ENCODE measurements around the gene ZBTB9.
"Not testable (repeated sequence)": the region's sequence is repeated elsewhere in the genome, so short reads cannot be mapped to it uniquely, and the experiment has no call there.

The ZBTB9 gene

DNA sequence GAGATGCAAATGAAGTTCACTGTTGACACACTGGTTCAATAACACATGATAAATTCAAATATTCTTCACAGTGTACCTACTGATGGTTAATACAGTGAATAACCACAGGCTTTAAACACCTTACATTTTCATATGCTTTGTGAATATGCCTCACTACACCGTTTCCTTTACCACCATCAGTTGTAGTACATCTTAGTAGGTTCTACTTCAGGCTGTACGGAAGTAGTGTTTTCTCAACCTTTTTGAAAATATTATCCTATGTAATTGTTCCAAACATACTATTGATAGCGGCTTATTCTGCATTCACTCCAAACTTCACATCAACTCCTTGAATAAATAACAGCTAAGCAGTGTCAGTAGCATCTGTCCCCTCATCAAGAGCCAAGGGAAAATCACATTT lies 15.3 kb downstream of the ZBTB9 start:
- DNase-seq: no peak

DNA sequence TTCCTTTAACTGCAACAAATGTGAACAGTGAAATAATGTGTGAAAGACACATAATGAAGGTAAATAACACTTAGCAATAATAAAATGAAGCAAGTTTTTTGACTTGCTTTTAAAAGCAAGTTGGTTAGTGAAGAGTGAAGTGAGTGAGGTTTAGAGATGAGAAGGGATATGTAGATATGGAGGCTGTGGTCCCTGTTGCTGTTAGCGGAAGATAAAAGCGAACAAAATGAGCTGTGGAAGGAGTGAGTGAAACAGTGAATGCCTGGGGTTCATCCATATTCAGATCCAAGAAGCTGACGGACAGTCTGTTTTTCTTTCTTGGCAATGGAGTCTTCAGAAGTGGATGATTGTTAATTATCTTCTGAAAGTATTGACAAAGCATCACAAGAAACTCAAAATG lies 23.5 kb downstream of the ZBTB9 start:
- no peak for DNase-seq

DNA sequence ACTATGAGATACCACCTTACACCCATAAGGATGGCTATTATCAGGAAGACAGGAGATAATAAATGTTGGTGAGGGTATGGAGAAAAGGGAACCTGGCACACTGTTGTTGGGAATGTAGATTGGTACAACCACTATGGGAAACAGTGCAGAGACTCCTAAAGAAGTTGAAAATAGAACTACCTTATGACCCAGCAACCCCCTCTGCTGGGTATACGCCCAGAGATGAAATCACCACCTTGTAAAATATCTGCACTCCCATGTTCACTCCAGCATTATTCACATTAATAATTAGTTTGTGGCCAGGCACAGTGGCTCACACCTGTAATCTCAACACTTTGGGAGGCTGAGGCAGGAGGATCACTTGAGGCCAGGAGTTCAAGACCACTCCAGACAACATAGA lies 26.8 kb downstream of the ZBTB9 start:
- DNase-seq: no peak

DNA sequence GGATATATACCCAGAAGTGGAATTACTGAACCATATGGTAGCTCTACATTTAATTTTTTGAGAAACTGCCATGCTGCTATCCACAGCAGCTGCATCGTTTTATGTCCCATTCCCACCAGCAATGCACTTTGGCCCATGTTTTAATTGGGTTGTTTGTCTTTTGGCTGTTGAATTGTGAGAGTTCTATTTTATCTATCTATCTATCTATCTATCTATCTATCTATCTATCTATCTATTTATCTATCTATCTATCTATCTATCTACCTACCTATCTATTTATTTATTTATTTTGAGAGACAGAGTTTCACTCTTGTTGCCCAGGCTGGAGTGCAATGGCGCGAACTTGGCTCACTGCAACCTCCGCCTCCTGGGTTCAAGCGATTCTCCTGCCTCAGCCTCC lies 28.2 kb downstream of the ZBTB9 start:
- not testable (repeated sequence) for DNase-seq

DNA sequence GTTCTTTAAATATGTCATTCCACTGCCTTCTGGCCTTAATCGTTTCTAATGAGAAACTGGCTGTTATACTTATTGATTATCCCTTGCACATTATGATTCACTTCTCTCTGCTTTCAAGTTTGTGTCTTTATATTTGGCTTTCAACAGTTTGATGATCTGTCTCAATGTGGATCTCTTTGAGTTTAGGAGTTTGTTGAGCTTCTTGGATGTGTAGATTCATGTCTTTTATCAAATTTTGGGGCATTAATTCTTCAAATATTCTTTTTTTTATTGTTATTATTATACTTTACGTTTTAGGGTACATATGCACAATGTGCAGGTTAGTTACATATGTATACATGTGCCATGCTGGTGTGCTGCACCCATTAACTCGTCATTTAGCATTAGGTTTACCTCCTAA lies 29.3 kb downstream of the ZBTB9 start:
- no peak for DNase-seq

DNA sequence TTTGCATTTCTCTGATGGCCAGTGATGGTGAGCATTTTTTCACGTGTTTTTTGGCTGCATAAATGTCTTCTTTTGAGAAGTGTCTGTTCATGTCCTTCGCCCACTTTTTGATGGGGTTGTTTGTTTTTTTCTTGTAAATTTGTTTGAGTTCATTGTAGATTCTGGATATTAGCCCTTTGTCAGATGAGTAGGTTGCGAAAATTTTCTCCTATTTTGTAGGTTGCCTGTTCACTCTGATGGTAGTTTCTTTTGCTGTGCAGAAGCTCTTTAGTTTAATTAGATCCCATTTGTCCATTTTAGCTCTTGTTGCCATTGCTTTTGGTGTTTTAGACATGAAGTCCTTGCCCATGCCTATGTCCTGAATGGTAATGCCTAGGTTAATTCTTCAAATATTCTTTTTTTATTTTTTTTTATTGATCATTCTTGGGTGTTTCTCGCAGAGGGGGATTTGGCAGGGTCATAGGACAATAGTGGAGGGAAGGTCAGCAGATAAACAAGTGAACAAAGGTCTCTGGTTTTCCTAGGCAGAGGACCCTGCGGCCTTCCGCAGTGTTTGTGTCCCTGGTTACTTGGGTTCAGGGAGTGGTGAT lies 30.4 kb downstream of the ZBTB9 start:
- not testable (repeated sequence) for DNase-seq

DNA sequence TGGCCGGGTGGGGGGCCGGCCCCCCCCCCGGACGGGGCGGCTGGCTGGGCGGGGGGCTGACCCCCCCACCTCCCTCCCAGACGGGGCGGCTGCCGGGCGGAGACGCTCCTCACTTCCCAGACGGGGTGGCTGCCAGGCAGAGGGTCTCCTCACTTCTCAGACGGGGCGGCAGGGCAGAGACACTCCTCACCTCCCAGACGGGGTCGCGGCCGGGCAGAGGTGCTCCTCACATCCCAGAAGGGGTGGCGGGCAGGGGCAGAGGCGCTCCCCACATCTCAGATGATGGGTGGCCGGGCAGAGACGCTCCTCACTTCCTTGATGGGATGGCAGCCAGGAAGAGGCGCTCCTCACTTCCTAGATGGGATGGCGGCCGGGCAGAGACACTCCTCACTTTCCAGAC lies 31.3 kb downstream of the ZBTB9 start:
- DNase-seq: not testable (repeated sequence)

DNA sequence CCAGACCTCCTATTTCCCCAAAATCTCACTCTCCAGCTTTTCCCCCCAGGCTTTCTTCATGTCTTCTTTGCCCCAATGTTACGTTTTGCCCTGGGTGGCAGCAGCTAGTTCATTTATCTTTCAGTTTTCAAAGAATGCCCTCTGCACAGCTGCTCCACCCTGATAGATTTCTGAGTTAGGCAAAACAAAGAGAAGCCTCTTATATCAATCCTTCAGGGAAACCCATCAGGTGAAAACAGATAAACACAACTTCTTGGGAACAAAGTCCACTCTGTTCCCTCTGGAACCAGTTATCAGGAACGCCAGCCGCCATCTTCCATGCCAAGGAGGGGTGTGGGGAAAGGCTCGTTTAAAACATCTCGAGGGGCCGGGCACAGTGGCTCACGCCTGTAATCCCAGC lies 34.0 kb downstream of the ZBTB9 start:
- no peak for DNase-seq

DNA sequence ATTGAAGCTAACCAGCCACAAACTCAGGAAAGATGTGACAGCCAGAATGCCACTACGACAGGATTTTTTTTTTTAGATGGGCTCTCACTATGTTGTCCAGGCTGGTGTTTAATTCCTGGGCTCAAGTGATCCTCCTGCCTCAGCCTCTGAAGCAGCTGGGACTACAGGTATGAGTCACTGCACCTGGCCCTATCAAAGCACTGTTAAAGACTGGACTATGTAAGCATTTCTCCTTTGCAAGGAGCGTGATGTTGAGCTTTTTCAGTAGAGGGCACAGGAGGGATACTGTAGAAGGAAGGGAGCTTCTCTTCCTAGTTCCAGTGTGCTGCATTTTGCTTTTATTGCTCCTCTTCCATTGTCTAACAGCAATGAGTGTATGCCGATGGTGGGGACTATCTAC lies 35.8 kb downstream of the ZBTB9 start:
- no peak for DNase-seq

DNA sequence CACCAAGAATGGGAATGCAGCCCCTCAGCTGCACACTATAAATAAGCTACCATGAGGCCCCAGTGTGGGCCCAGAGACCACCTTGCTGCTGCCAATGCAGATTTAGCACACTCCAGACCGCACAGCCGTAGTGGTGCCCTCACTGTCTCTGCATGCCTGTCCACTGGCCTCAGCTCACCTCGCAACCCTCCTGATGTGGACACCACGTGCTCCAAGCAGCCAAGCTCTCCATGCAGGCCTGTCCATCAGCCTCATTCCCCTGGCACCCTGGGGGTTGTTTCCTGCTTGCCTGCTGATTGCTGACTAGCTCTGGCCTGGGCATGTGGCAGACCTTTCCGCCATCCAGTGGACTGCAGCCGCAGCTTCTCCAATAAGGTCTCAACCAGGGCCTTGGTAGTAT lies 36.2 kb downstream of the ZBTB9 start:
- DNase-seq: no peak

DNA sequence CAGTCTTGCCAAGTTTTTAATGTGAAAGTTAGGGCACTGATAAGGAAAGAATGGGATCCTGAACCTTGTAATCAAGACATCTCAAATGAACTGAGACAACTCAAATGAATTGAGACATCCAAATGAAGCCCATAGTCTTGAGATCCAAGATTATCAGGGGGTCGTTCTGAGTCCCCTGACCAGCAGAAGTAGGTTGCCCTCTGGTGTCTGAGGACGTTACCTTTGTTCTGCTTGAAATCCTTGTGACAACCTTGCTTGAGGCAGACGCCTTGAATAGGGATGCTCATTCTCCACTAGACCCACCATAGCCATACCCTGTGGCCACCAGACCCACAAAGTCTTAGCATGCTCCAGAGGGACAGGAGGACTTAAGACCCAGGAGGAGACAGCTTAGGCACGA lies 37.7 kb downstream of the ZBTB9 start:
- no peak for DNase-seq

DNA sequence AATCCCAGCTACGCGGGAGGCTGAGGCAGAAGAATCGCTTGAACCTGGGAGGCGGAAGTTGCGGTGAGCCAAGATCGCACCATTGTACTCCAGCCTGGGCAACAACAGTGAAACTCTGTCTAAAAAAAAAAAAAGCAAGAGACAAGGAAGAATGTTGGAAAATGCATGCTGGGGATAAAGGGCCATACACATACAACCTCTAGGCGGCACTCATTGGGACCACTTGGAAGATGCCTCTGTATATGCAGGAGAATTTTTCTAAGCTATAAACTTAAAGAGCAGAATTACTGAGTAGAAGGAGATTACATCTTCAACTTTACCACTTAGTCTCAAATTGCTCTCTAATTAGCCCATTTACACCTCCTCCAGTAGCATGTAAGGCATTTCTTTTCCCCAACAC lies 42.8 kb downstream of the ZBTB9 start:
- no peak for DNase-seq

DNA sequence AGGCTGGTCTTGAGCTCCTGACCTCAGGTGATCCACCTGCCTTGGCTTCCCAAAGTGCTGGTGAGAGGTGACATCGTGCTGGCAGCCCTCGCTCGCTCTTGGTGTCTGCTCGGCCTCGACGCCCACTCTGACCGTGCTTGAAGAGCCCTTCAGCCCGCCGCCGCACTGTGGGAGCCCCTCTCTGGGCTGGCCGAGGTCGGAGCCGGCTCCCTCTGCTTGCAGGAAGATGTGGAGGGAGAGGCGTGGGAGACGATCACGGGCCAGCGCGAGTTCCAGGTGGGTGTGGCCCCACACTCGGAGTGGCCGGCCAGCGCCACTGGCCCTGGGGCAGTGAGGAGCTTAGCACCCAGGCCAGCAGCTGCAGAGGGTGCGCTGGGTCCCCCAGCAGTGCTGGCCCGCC lies 48.1 kb downstream of the ZBTB9 start:
- DNase-seq: no peak

DNA sequence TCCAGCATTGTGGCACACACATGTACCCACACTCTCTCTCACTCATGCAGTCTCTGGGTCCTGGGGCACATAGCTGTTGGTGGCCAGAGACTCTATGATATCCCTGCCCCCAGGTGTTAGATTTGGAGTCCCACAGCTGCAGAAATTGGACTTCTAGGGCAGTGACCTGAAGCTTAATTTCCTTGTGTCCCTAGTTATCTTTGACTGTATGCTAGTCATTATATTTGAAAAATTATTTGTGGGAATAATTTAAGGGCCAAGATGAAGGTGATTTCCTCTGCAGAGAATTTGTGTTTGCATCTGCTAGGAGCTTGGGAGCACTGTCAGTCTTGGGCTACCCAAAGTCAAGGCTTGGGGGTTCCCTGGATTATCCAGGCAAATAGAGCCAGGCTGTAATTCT lies 50.1 kb downstream of the ZBTB9 start:
- DNase-seq: no peak

DNA sequence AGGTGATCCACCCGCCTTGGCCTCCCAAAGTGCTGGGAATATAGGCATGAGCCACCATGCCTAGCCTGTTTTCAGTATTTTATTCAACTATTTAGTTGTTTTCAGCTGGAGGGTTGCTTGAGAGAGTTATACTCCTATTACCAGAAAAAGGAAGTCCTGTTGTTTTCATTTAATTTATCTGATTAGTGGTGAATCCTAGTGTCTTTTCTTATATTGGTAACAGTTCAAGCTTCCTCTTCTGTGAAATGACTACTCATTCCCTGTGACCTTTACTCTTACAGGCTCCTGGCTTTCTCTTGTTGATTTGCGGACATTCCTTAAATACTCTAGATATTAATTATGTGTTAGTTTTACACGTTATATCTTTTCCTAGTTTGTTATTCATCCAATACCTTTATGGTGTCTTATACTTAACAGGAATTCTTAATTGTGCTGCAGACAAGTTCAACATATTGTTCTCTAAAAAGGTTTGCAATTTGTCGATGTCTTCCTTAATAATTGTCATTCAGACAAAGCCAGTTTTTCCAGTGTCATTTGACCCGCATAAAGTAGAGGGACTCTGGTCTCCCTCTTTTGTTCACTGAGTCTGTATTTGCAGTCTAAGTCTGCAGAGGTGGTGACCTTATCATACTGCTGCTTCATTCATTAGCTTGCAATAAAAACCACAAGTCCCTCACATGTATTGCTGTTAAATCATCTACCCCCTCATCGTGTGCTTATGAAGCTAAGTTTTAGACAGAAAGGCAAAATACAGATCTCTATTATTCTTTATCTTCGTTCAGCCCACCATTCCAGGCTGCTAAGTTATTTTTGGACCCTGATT lies 51.4 kb downstream of the ZBTB9 start:
- DNase-seq: no peak

All from activated CD4-positive, CD25-positive, alpha-beta regulatory T cell (primary cell).